Hepatocyte (in vitro differentiated cells): Measurements from ENCODE around the gene DYSF. TPM values are rescaled to one million over a fixed set of nuclear protein-coding genes. Genes with fewer than 3 reads are reported as not detected.

Experiments
- DNase-seq: peaks from one replicate; pipeline ENCODE4 v3.0.0-alpha.2; 2016; ENCODE audit warnings: low spot score
- H2AFZ ChIP-seq: fragments of 200-600 bp; sonication (generic); 2 replicates; pipeline ENCODE4 v1.6.0; 2016; ENCODE audit warnings: antibody characterized with exemption, mild to moderate bottlenecking
- H3K27ac ChIP-seq: fragments of 200-600 bp; sonication (generic); 2 replicates; pipeline ENCODE4 v1.5.1; 2016; ENCODE audit warnings: mild to moderate bottlenecking
- H3K27me3 ChIP-seq: fragments of 200-600 bp; sonication (generic); 2 replicates; pipeline ENCODE4 v1.6.1; 2016
- H3K36me3 ChIP-seq: fragments of 200-600 bp; sonication (generic); replicated peaks from 2 replicates; pipeline ENCODE4 v1.5.1; 2016; ENCODE audit warnings: low read depth; ENCODE audit not compliant: insufficient read depth
- H3K4me1 ChIP-seq: fragments of 200-600 bp; sonication (generic); 2 replicates; pipeline ENCODE4 v1.5.1; 2016; ENCODE audit warnings: mild to moderate bottlenecking, moderate library complexity; ENCODE audit not compliant: insufficient read depth
- H3K4me2 ChIP-seq: fragments of 200-600 bp; sonication (generic); 2 replicates; pipeline ENCODE4 v1.6.0; 2016
- H3K4me3 ChIP-seq: fragments of 200-600 bp; sonication (generic); 2 replicates; pipeline ENCODE4 v1.5.1; 2016; ENCODE audit warnings: mild to moderate bottlenecking
- H3K79me2 ChIP-seq: fragments of 200-600 bp; sonication (generic); 2 replicates; pipeline ENCODE4 v1.6.0; 2017; ENCODE audit warnings: mild to moderate bottlenecking
- H3K9me2 ChIP-seq: fragments of 200-600 bp; sonication (generic); replicated peaks from 2 replicates; pipeline ENCODE4 v1.6.0; 2017; ENCODE audit warnings: mild to moderate bottlenecking; ENCODE audit not compliant: insufficient read depth
- H3K9me3 ChIP-seq: fragments of 200-600 bp; sonication (generic); 2 replicates; pipeline ENCODE4 v1.5.1; 2016; ENCODE audit warnings: low read depth, mild to moderate bottlenecking
- H4K20me1 ChIP-seq: fragments of 200-600 bp; sonication (generic); 2 replicates; pipeline ENCODE4 v1.6.0; 2016; ENCODE audit warnings: mild to moderate bottlenecking; ENCODE audit not compliant: insufficient read depth, poor library complexity, severe bottlenecking
- EZH2 ChIP-seq: fragments of 200-600 bp; sonication (generic); IDR thresholded peaks from 2 replicates; pipeline ENCODE4 v1.6.1; 2016; ENCODE audit warnings: antibody characterized with exemption, mild to moderate bottlenecking, borderline replicate concordance
- EZH2phosphoT487 ChIP-seq: fragments of 200-600 bp; sonication (generic); IDR thresholded peaks from one replicate; pipeline ENCODE4 v1.6.1; 2018; ENCODE audit warnings: antibody characterized with exemption, mild to moderate bottlenecking, low read depth, moderate library complexity; ENCODE audit not compliant: unreplicated experiment, severe bottlenecking
- WGBS: methylation state at CpG from one replicate; pipeline ENCODE4 v1.1.6; 2016; ENCODE audit warnings: low lambda C conversion rate; ENCODE audit errors: missing lambda C conversion rate; 5-methylcytosine and 5-hydroxymethylcytosine counted together
- polyA plus RNA-seq: library from polyadenylated mRNA; unstranded; fragments of >200 nt; fragmentation: Nextera tagmentation; extraction: Ambion mirVana; gene quantifications from 2 replicates; pipeline ENCODE4 v1.2.1, GENCODE V29; 2016
- total RNA-seq: library from RNA; depleted of rRNA; stranded (reverse); fragments of >200 nt; gene quantifications from 2 replicates; pipeline ENCODE4 v1.2.3, GENCODE V29; 2014
- TF ChIP-seq, protein P1 (sequence below): fragments of 200-600 bp; sonication (generic); IDR thresholded peaks from 2 replicates; pipeline ENCODE4 v1.5.1; 2016; ENCODE audit warnings: antibody characterized with exemption, mild to moderate bottlenecking; ENCODE audit not compliant: poor library complexity

The DYSF gene
- total and polyA plus RNA-seq, 2 experiments from 2014 or later = 0.25 to 0.90 TPM

DNA sequence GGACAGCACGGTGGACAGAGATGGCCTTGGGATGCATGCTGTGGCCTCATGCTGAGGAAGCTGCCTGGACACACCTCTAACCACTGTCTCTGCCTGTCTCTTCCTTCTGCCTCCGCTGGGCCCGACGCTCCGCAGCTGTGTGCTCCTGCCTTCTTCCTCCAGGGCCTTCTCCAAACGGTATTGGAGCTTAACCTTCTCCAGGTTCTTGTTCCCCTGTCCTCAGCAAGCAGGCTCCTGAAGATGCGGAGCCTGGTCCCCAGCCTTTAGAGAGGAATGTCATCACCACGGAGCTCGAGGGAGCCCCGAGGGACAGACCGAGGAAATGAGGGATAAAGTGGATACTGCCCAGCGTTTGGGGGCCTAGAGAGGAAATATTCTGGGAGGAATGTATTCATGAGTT, 155.1 kb downstream of the DYSF start:
- H3K9me2 ChIP-seq = no peaks in the 10 kb centered on the region
- no peak for DNase-seq
- H3K27me3 ChIP-seq = peaks cover 12% of the 10 kb centered on the region
- no peaks in the 10 kb centered on the region for H4K20me1 ChIP-seq
- H3K9me3 ChIP-seq = no peaks in the 10 kb centered on the region
- H3K36me3 ChIP-seq = no peaks in the 10 kb centered on the region
- H3K27ac ChIP-seq = no peak overlapping the region
- TF ChIP-seq, protein P1, sequence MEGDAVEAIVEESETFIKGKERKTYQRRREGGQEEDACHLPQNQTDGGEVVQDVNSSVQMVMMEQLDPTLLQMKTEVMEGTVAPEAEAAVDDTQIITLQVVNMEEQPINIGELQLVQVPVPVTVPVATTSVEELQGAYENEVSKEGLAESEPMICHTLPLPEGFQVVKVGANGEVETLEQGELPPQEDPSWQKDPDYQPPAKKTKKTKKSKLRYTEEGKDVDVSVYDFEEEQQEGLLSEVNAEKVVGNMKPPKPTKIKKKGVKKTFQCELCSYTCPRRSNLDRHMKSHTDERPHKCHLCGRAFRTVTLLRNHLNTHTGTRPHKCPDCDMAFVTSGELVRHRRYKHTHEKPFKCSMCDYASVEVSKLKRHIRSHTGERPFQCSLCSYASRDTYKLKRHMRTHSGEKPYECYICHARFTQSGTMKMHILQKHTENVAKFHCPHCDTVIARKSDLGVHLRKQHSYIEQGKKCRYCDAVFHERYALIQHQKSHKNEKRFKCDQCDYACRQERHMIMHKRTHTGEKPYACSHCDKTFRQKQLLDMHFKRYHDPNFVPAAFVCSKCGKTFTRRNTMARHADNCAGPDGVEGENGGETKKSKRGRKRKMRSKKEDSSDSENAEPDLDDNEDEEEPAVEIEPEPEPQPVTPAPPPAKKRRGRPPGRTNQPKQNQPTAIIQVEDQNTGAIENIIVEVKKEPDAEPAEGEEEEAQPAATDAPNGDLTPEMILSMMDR = no peak
- no peak for TF ChIP-seq EZH2phosphoT487
- TF ChIP-seq EZH2 = no peak
- H2AFZ ChIP-seq = no peak overlapping the region
- 79% methylated on average over 12 of the region's 12 CpGs for WGBS
- H3K4me3 ChIP-seq = no peak overlapping the region
- H3K4me1 ChIP-seq = no peaks in the 10 kb centered on the region
- no peaks in the 10 kb centered on the region for H3K79me2 ChIP-seq
- no peak overlapping the region for H3K4me2 ChIP-seq

DNA sequence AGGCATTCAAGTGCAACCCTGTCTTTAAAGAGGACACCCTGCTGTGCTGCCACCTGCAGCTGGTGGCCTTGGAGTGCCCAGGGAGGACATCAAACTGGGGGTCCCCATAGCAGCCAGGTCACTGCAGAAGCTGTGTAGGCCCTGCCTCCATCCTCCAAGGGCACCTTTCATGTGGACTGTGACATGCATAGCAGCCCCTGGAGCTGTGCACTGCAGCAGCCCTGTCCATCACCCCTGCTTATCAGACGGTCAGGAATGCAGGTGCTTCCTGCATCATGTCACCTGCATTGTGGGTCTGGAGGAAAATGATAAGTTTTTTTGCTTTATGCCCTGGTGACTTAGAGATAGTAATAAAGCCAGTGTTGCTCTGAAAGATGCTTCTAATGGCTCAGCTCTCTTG, 155.7 kb downstream of the DYSF start:
- H3K27me3 ChIP-seq = peaks cover 11% of the 10 kb centered on the region
- H3K4me2 ChIP-seq = no peak overlapping the region
- WGBS = 32% methylated on average over 1 of the region's 1 CpG
- H4K20me1 ChIP-seq = no peaks in the 10 kb centered on the region
- no peak for DNase-seq
- no peaks in the 10 kb centered on the region for H3K36me3 ChIP-seq
- TF ChIP-seq, protein P1 = no peak
- TF ChIP-seq EZH2phosphoT487 (no peak), EZH2 (no peak)
- no peak overlapping the region for H3K4me3 ChIP-seq
- H3K79me2 ChIP-seq = no peaks in the 10 kb centered on the region
- H3K4me1 ChIP-seq = no peaks in the 10 kb centered on the region
- no peaks in the 10 kb centered on the region for H3K9me3 ChIP-seq
- no peak overlapping the region for H2AFZ ChIP-seq
- H3K27ac ChIP-seq = no peak overlapping the region
- no peaks in the 10 kb centered on the region for H3K9me2 ChIP-seq

DNA sequence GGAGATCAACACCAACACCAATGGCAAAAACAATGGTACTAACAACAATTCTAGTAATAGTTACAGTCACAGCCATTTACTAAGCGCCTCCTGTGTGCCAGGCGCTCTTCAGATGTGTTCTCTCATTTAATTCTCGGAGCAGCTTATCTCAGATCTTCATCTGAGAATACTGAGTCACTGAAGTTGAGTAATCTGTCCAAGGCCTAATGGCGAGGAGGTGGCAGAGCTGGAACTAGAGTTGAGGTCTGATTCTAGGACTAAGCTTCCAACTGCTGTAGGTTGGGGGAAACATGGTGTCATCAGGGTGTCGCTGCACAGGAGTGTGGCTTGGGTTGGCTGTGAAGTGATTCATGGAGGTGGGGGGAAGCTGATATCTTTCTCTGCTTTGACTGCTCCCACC, 156.1 kb downstream of the DYSF start:
- no peaks in the 10 kb centered on the region for H3K36me3 ChIP-seq
- no peak for DNase-seq
- no peaks in the 10 kb centered on the region for H3K4me1 ChIP-seq
- H2AFZ ChIP-seq = no peak overlapping the region
- H3K4me3 ChIP-seq = no peak overlapping the region
- no peak overlapping the region for H3K27ac ChIP-seq
- H3K27me3 ChIP-seq = peaks cover 7% of the 10 kb centered on the region
- no peaks in the 10 kb centered on the region for H4K20me1 ChIP-seq
- TF ChIP-seq, protein P1 = no peak
- TF ChIP-seq EZH2phosphoT487 (no peak), EZH2 (no peak)
- no peaks in the 10 kb centered on the region for H3K9me3 ChIP-seq
- no peak overlapping the region for H3K4me2 ChIP-seq
- no peaks in the 10 kb centered on the region for H3K9me2 ChIP-seq
- H3K79me2 ChIP-seq = no peaks in the 10 kb centered on the region
- 79% methylated on average over 5 of the region's 5 CpGs for WGBS

DNA sequence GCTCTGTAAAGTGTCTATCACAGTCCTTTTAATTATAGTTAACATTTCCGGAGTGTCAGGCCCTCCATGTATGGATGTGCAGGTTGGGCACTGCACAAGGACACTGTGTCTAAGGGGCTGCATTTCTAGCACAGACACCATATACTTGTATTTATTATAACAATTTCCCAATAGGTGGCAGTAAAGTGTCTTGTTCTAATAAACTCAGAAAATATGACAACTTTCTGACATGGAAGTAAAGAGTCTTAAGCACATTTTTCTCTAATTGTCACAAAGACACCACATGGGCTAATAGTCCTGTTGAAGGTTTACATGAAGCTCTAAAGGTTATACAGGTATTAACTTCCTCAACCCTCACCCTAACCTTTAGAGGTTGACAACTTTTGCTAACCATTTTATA, 156.6 kb downstream of the DYSF start:
- Histone ChIP-seq H3K27ac (no peak overlapping the region), H3K36me3 (no peaks in the 10 kb centered on the region), H3K4me2 (no peak overlapping the region), H2AFZ (no peak overlapping the region), H3K4me1 (no peaks in the 10 kb centered on the region), H3K4me3 (no peak overlapping the region), H3K27me3 (peaks cover 7% of the 10 kb centered on the region), H3K9me2 (no peaks in the 10 kb centered on the region), H3K79me2 (no peaks in the 10 kb centered on the region), H3K9me3 (no peaks in the 10 kb centered on the region), H4K20me1 (no peaks in the 10 kb centered on the region)
- TF ChIP-seq EZH2 = no peak
- TF ChIP-seq, protein P1 = peak; percentile 45
- WGBS = 100% methylated on average over 1 of the region's 1 CpG
- DNase-seq = peak; percentile 49
